Measurements from ENCODE around the gene HOXA13.

The HOXA13 gene

DNA sequence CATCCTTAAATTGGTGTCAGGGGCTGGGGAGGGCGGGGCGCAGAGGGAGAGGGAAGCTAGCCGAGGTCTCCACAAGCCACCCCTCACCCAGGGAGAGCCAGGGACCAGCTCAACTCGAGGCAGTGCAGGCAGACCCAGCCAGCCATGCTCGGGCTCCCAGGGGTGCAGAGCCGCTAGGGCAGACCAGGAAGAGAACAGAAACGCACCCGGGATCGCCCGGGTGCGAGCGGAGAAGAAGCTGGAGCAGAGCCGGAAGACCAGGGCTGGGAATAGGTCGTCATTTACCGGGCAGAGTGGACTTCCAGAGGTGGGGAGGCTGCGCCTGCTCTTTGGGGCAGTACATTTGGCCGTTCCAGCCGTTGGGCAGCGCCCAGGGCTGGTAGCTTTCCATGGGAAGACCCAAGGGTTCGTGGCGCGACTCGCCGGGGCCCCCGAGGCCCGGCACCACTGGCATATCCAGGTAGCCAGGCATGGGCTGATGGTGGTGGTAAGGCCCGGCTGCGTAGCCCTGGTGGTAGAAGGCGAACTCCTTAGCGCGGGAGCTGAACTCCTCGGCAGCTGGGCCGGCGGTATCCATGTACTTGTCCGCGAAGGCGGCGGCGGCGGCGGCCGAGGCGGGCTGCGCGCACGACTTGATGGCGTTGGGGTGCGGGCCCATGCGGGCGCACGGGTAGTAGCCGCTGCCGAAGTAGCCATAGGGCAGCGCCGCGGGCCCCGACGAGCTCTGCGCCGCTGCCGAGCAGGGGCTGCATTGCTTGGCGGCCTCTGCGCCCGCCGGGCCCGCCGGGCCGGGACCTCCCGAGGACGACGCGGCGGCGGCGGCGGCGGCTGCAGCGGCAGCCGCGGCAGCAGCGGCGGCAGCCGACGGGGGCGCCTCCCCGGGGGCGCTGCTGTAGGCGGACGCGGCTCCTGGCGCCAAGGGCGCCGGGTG, 755 bp downstream of the HOXA13 start (continued):
- TF ChIP-seq GLIS2 (tag by site-specific recombination; IDR thresholded peaks at IDR 0.05): 0 out of 2 replicates have a peak, but pooled peaks have one; percentile 12
- 0 out of 2 replicates have a peak, but pooled peaks have one; percentile 4 for TF ChIP-seq SP3 (tag by site-specific recombination; IDR thresholded peaks at IDR 0.05)
- no peak for TF ChIP-seq ZNF555 (tag by site-specific recombination; conservative IDR thresholded peaks at IDR 0.05)
- TF ChIP-seq ZNF623 (tag by site-specific recombination; IDR thresholded peaks at IDR 0.05): no peak
- TF ChIP-seq ZNF16 (tag by site-specific recombination; IDR thresholded peaks at IDR 0.05; ENCODE audit: low read depth): no peak
- no peak for TF ChIP-seq ZNF114 (tag by site-specific recombination; IDR thresholded peaks at IDR 0.05)
- TF ChIP-seq ZBTB8A (tag by site-specific recombination; IDR thresholded peaks at IDR 0.05): no peak
- TF ChIP-seq ZNF510 (tag by site-specific recombination; IDR thresholded peaks at IDR 0.05; ENCODE audit: insufficient replicate concordance): no peak
- TF ChIP-seq ZNF76 (tag by site-specific recombination; IDR thresholded peaks at IDR 0.05; ENCODE audit: borderline replicate concordance, low read depth): 0 out of 2 replicates have a peak, but pooled peaks have one; percentile 26
- TF ChIP-seq, protein P1, sequence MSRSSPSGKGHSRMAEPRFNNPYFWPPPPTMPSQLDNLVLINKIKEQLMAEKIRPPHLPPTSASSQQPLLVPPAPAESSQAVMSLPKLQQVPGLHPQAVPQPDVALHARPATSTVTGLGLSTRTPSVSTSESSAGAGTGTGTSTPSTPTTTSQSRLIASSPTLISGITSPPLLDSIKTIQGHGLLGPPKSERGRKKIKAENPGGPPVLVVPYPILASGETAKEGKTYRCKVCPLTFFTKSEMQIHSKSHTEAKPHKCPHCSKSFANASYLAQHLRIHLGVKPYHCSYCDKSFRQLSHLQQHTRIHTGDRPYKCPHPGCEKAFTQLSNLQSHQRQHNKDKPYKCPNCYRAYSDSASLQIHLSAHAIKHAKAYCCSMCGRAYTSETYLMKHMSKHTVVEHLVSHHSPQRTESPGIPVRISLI (tag by site-specific recombination; IDR thresholded peaks at IDR 0.05): no peak
- TF ChIP-seq ZNF830 (tag by site-specific recombination; IDR thresholded peaks at IDR 0.05; ENCODE audit: low read depth): no peak
- TF ChIP-seq, protein P2, sequence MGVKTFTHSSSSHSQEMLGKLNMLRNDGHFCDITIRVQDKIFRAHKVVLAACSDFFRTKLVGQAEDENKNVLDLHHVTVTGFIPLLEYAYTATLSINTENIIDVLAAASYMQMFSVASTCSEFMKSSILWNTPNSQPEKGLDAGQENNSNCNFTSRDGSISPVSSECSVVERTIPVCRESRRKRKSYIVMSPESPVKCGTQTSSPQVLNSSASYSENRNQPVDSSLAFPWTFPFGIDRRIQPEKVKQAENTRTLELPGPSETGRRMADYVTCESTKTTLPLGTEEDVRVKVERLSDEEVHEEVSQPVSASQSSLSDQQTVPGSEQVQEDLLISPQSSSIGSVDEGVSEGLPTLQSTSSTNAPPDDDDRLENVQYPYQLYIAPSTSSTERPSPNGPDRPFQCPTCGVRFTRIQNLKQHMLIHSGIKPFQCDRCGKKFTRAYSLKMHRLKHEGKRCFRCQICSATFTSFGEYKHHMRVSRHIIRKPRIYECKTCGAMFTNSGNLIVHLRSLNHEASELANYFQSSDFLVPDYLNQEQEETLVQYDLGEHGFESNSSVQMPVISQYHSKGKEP (tag by site-specific recombination; IDR thresholded peaks at IDR 0.05): no peak
- TF ChIP-seq, protein P3, sequence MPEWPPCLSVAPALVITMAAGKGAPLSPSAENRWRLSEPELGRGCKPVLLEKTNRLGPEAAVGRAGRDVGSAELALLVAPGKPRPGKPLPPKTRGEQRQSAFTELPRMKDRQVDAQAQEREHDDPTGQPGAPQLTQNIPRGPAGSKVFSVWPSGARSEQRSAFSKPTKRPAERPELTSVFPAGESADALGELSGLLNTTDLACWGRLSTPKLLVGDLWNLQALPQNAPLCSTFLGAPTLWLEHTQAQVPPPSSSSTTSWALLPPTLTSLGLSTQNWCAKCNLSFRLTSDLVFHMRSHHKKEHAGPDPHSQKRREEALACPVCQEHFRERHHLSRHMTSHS (tag by site-specific recombination; IDR thresholded peaks at IDR 0.05): no peak
- TF ChIP-seq, protein P4, sequence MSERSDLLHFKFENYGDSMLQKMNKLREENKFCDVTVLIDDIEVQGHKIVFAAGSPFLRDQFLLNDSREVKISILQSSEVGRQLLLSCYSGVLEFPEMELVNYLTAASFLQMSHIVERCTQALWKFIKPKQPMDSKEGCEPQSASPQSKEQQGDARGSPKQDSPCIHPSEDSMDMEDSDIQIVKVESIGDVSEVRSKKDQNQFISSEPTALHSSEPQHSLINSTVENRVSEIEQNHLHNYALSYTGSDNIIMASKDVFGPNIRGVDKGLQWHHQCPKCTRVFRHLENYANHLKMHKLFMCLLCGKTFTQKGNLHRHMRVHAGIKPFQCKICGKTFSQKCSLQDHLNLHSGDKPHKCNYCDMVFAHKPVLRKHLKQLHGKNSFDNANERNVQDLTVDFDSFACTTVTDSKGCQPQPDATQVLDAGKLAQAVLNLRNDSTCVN (tag by site-specific recombination; optimal IDR thresholded peaks at IDR 0.05): peak; percentile 81
- TF ChIP-seq ZNF501 (tag by site-specific recombination; IDR thresholded peaks at IDR 0.05): no peak
- no peak for TF ChIP-seq GLI2 (tag by site-specific recombination; IDR thresholded peaks at IDR 0.05; ENCODE audit: borderline replicate concordance, low read depth)
- no peak for TF ChIP-seq ZNF311 (tag by site-specific recombination; IDR thresholded peaks at IDR 0.05; ENCODE audit: borderline replicate concordance)
- TF ChIP-seq ZNF2 (tag by site-specific recombination; IDR thresholded peaks at IDR 0.05): no peak
- TF ChIP-seq HOXC10 (CRISPR knock-in tag; IDR thresholded peaks at IDR 0.05): no peak
- no peak for TF ChIP-seq ZNF37A (tag by site-specific recombination; IDR thresholded peaks at IDR 0.05)
- TF ChIP-seq TCF7L2 (IDR thresholded peaks at IDR 0.05; ENCODE audit: borderline replicate concordance, low read depth, low read length): no peak
- no peak for TF ChIP-seq ZFHX2 (tag by site-specific recombination; conservative IDR thresholded peaks at IDR 0.05)
- TF ChIP-seq RBAK (tag by site-specific recombination; IDR thresholded peaks at IDR 0.05): no peak
- TF ChIP-seq ZNF335 (tag by site-specific recombination; conservative IDR thresholded peaks at IDR 0.05): peak; percentile 82
- TF ChIP-seq ZNF777 (tag by site-specific recombination; IDR thresholded peaks at IDR 0.05; ENCODE audit: borderline replicate concordance): no peak; the same call in 1 of the 2 replicates
- TF ChIP-seq ZSCAN16 (tag by site-specific recombination; IDR thresholded peaks at IDR 0.05): no peak
- TF ChIP-seq SALL2 (tag by site-specific recombination; IDR thresholded peaks at IDR 0.05; ENCODE audit: borderline replicate concordance): no peak
- no peak for TF ChIP-seq FEZF1 (tag by site-specific recombination; IDR thresholded peaks at IDR 0.05)
- TF ChIP-seq KLF9 (tag by site-specific recombination; IDR thresholded peaks at IDR 0.05; ENCODE audit: low read depth): no peak
- peak; percentile 86; the same call in 1 of the 2 replicates for TF ChIP-seq ZBTB20 (tag by site-specific recombination; IDR thresholded peaks at IDR 0.05)
- no peak for TF ChIP-seq ZNF404 (tag by site-specific recombination; IDR thresholded peaks at IDR 0.05)
- no peak for TF ChIP-seq ZFP69B (tag by site-specific recombination; IDR thresholded peaks at IDR 0.05)
- no peak for TF ChIP-seq ZNF366 (tag by site-specific recombination; conservative IDR thresholded peaks at IDR 0.05)
- no peak for TF ChIP-seq ZNF202 (tag by site-specific recombination; IDR thresholded peaks at IDR 0.05; ENCODE audit: borderline replicate concordance)
- TF ChIP-seq ZNF596 (tag by site-specific recombination; IDR thresholded peaks at IDR 0.05): no peak
